Measurements from ENCODE around the gene FOXC1. TPM values are rescaled to one million over a fixed set of nuclear protein-coding genes. Genes with fewer than 3 reads are reported as not detected.

The FOXC1 gene
- total and polyA plus RNA-seq, 2 donors (not counting 1 experiment from before 2014, with no cell fraction given): 0.04 to 0.52 TPM

GRCh38 chr6:1594445-1595200, 15.1 kb upstream of the FOXC1 start:
- Histone ChIP-seq H3K4me3 (ENCODE audit: control extremely low read depth in 1 of 5, extremely low read depth in 1 of 5, insufficient read depth in 1 of 5, low read depth in 2 of 5, low read length in 4 of 5) (no peak overlapping the region), H3K9ac (ENCODE audit: low read length) (no peak overlapping the region), H3K79me2 (ENCODE audit: control insufficient read depth, insufficient read depth, low read length) (no peaks in the 10 kb centered on the region), H3K4me1 (ENCODE audit: control insufficient read depth in 2 of 2, insufficient read depth in 2 of 2, low read length in 2 of 2) (peaks cover 3 to 5% of the 10 kb centered on the region in 2 donors), H3K27me3 (replicated peaks in 1 of 4; ENCODE audit: control extremely low read depth in 1 of 4, control insufficient read depth in 3 of 4, insufficient read depth in 4 of 4, low read length in 3 of 4) (peaks cover 0 to 30% (median 10%) of the 10 kb centered on the region in 4 experiments), H3K4me2 (replicated peaks; ENCODE audit: low read depth, low read length, poor library complexity, severe bottlenecking) (no peak overlapping the region), H2AFZ (ENCODE audit: insufficient read depth, low read depth, low read length, poor library complexity, severe bottlenecking) (no peak overlapping the region), H3K36me3 (replicated peaks in 1 of 2; ENCODE audit: control extremely low read depth in 1 of 2, control insufficient read depth in 1 of 2, extremely low read depth in 1 of 2, insufficient read depth in 2 of 2, low read length in 1 of 2) (no peaks in the 10 kb centered on the region), H4K20me1 (ENCODE audit: control insufficient read depth, insufficient read depth, low read length, poor library complexity, severe bottlenecking) (no peaks in the 10 kb centered on the region), H3K27ac (ENCODE audit: low read length in 2 of 2) (no peak overlapping the region), H3K9me3 (ENCODE audit: control extremely low read depth in 1 of 3, control insufficient read depth in 2 of 3, insufficient read depth in 1 of 3, low read length in 2 of 3) (no peaks in the 10 kb centered on the region)
- TF ChIP-seq EZH2 (IDR thresholded peaks at IDR 0.05; ENCODE audit: borderline replicate concordance, insufficient read depth, low read depth, low read length, poor library complexity, severe bottlenecking): no peak
- TF ChIP-seq, protein P1, sequence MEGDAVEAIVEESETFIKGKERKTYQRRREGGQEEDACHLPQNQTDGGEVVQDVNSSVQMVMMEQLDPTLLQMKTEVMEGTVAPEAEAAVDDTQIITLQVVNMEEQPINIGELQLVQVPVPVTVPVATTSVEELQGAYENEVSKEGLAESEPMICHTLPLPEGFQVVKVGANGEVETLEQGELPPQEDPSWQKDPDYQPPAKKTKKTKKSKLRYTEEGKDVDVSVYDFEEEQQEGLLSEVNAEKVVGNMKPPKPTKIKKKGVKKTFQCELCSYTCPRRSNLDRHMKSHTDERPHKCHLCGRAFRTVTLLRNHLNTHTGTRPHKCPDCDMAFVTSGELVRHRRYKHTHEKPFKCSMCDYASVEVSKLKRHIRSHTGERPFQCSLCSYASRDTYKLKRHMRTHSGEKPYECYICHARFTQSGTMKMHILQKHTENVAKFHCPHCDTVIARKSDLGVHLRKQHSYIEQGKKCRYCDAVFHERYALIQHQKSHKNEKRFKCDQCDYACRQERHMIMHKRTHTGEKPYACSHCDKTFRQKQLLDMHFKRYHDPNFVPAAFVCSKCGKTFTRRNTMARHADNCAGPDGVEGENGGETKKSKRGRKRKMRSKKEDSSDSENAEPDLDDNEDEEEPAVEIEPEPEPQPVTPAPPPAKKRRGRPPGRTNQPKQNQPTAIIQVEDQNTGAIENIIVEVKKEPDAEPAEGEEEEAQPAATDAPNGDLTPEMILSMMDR (IDR thresholded peaks at IDR 0.05): no peak
- peaks cover 47% of the 10 kb centered on the region for H3K27me3 Mint-ChIP-seq
- H3K27ac Mint-ChIP-seq: no peak overlapping the region
- 84% methylated on average over 32 of the region's 33 CpGs for WGBS (ENCODE audit: insufficient coverage)
- intact Hi-C loops (cut with micrococcal nuclease): no loop called here
- ChIA-PET POLR2A (no interaction called here), CTCF (interaction anchor here (1.5 to 10.4 kb wide), 8 partner anchors 12 to 1045 kb away, joined by 4 to 143 read pairs (median 22); no protein-coding TSS in a partner anchor)
- ATAC-seq (ENCODE audit: low read depth) (no peak), DNase-seq (no peak)
- no peaks in the 10 kb centered on the region for H3K4me1 Mint-ChIP-seq
- no peak overlapping the region for H3K4me3 Mint-ChIP-seq
- H3K9me3 Mint-ChIP-seq (ENCODE audit: insufficient read depth): no peaks in the 10 kb centered on the region

All from B cell (primary cell).